C4-2B (cell line): Measurements from ENCODE around the gene TBC1D12.

Experiments
- H3K27ac ChIP-seq: fragments of 450-650 bp; 2 replicates; pipeline ENCODE4 v1.5.1; 2017
- CTCF ChIP-seq: fragments of 450-650 bp; conservative IDR thresholded peaks from 2 replicates; pipeline ENCODE4 v1.5.1; 2017; ENCODE audit warnings: mild to moderate bottlenecking
- ZFX ChIP-seq: fragments of 450-650 bp; IDR thresholded peaks from 2 replicates; pipeline ENCODE4 v1.6.1; 2017

Gene TBC1D12

GRCh38 chr10:94459385-94459784 is 57.0 kb downstream of the TBC1D12 start:
- no peak for TF ChIP-seq ZFX

GRCh38 chr10:94461503-94461902 is 59.2 kb downstream of the TBC1D12 start:
- no peak for TF ChIP-seq CTCF
- no peak for TF ChIP-seq ZFX
- H3K27ac ChIP-seq, result no peak overlapping the region

More at GRCh38 chr10:94459385-94459784, 57.0 kb downstream of the TBC1D12 start:
- H3K27ac ChIP-seq, result no peak overlapping the region

- TF ChIP-seq ZFX (no peak), CTCF (no peak)
- H3K27ac ChIP-seq, result no peak overlapping the region
Measured at GRCh38 chr10:94462130-94462529, 59.8 kb downstream of the TBC1D12 start.

- no peak overlapping the region for H3K27ac ChIP-seq
- TF ChIP-seq CTCF, result no peak
- no peak for TF ChIP-seq ZFX
Measured at GRCh38 chr10:94465684-94466083, 63.3 kb downstream of the TBC1D12 start.

GRCh38 chr10:94481410-94481809 is 79.1 kb downstream of the TBC1D12 start:
- H3K27ac ChIP-seq, result no peak overlapping the region
- TF ChIP-seq ZFX (no peak), CTCF (no peak)

- H3K27ac ChIP-seq, result no peak overlapping the region
- no peak for TF ChIP-seq CTCF
- TF ChIP-seq ZFX, result no peak
Measured at GRCh38 chr10:94483970-94484369, 81.6 kb downstream of the TBC1D12 start.

GRCh38 chr10:94485094-94485493 is 82.8 kb downstream of the TBC1D12 start:
- TF ChIP-seq CTCF, result no peak
- no peak for TF ChIP-seq ZFX
- H3K27ac ChIP-seq, result no peak overlapping the region

- H3K27ac ChIP-seq, result no peak overlapping the region
- TF ChIP-seq ZFX (no peak), CTCF (no peak)
Measured at GRCh38 chr10:94487575-94487974, 85.2 kb downstream of the TBC1D12 start.
